Osteocyte (in vitro differentiated cells): Measurements from ENCODE around the gene EFCAB11. TPM values are rescaled to one million over a fixed set of nuclear protein-coding genes. Genes with fewer than 3 reads are reported as not detected.
"Not testable (repeated sequence)": the region's sequence is repeated elsewhere in the genome, so short reads cannot be mapped to it uniquely, and the experiment has no call there.

Source experiments
- DNase-seq: peaks from one replicate; pipeline ENCODE4 v3.0.0; 2021; ENCODE audit warnings: mixed read lengths; ENCODE audit not compliant: unreplicated experiment; ENCODE audit errors: extremely low spot score
- H3K27ac Mint-ChIP-seq: one replicate; pipeline ENCODE4 v1.8.0; 2021; ENCODE audit warnings: mild to moderate bottlenecking, mixed read lengths; ENCODE audit not compliant: unreplicated experiment
- H3K27me3 Mint-ChIP-seq: one replicate; pipeline ENCODE4 v1.8.0; 2021; ENCODE audit warnings: mixed read lengths; ENCODE audit not compliant: unreplicated experiment
- H3K36me3 Mint-ChIP-seq: one replicate; pipeline ENCODE4 v1.8.0; 2021; ENCODE audit warnings: mixed read lengths; ENCODE audit not compliant: unreplicated experiment
- H3K4me1 Mint-ChIP-seq: one replicate; pipeline ENCODE4 v1.8.0; 2021; ENCODE audit warnings: mixed read lengths; ENCODE audit not compliant: unreplicated experiment
- H3K4me3 Mint-ChIP-seq: one replicate; pipeline ENCODE4 v1.8.0; 2021; ENCODE audit warnings: mild to moderate bottlenecking, moderate library complexity, mixed read lengths; ENCODE audit not compliant: unreplicated experiment
- H3K9me3 Mint-ChIP-seq: one replicate; pipeline ENCODE4 v1.8.0; 2021; ENCODE audit warnings: mixed read lengths; ENCODE audit not compliant: unreplicated experiment
- total RNA-seq: library from RNA; stranded (reverse); gene quantifications from 2 replicates; pipeline ENCODE4 v1.2.1, GENCODE V29; 2021
- TF ChIP-seq, protein P1 (sequence below): fragments of 200-600 bp; sonication (generic); IDR thresholded peaks from 2 replicates; pipeline ENCODE4 v1.5.0; 2021; ENCODE audit warnings: antibody characterized with exemption, mild to moderate bottlenecking, moderate library complexity

EFCAB11 gene
- total RNA-seq, 1 donor from 2014 or later: 8.7 TPM

DNA sequence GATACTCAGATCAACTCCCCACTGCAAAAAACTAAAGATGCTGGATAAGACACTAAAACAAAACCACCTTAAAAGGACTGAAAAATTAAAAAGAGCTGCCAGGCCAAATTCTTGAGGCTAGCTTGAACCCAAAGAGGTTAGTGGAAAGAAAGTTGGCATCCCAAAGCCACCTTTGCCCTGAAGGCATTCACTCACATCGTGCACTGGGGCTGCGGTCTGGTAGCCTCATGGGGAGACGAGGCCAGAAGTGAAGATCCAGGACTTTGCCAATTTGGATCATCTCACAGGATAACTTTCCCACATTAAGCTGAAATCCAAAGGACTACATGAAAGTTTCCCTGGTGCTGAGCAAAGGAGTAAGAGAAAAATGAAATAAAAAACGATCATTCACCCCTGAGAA, 63.9 kb downstream of the EFCAB11 start:
- DNase-seq: no peak
- H3K36me3 Mint-ChIP-seq: peaks cover 8% of the 10 kb centered on the region
- H3K27ac Mint-ChIP-seq: no peak overlapping the region
- TF ChIP-seq, protein P1, sequence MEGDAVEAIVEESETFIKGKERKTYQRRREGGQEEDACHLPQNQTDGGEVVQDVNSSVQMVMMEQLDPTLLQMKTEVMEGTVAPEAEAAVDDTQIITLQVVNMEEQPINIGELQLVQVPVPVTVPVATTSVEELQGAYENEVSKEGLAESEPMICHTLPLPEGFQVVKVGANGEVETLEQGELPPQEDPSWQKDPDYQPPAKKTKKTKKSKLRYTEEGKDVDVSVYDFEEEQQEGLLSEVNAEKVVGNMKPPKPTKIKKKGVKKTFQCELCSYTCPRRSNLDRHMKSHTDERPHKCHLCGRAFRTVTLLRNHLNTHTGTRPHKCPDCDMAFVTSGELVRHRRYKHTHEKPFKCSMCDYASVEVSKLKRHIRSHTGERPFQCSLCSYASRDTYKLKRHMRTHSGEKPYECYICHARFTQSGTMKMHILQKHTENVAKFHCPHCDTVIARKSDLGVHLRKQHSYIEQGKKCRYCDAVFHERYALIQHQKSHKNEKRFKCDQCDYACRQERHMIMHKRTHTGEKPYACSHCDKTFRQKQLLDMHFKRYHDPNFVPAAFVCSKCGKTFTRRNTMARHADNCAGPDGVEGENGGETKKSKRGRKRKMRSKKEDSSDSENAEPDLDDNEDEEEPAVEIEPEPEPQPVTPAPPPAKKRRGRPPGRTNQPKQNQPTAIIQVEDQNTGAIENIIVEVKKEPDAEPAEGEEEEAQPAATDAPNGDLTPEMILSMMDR: no peak
- no peaks in the 10 kb centered on the region for H3K27me3 Mint-ChIP-seq
- no peak overlapping the region for H3K4me3 Mint-ChIP-seq
- peaks cover 9% of the 10 kb centered on the region for H3K9me3 Mint-ChIP-seq
- peaks cover 1% of the 10 kb centered on the region for H3K4me1 Mint-ChIP-seq

DNA sequence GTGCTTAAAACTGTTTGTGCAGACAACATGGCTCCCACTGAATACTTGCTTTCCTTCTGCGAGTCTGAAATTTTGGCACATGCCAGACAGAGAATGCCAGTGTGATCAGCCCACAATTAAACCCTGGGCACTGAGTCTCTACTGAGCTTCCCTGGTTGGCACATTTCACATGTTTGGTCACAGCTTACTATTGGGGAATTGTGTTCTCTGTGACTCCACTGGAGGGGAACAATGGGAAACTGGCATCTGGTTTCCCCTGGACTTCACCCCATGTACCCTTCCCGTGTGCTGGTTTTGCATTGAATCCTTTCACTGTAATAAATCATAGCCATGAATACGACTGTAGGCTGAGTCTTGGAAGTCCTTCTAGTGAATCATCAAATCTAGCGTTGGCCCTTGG, 64.9 kb downstream of the EFCAB11 start:
- H3K4me3 Mint-ChIP-seq: no peak overlapping the region
- peaks cover 8% of the 10 kb centered on the region for H3K9me3 Mint-ChIP-seq
- no peaks in the 10 kb centered on the region for H3K27me3 Mint-ChIP-seq
- peaks cover 8% of the 10 kb centered on the region for H3K36me3 Mint-ChIP-seq
- TF ChIP-seq, protein P1: no peak
- no peak overlapping the region for H3K27ac Mint-ChIP-seq
- DNase-seq: no peak
- peaks cover 1% of the 10 kb centered on the region for H3K4me1 Mint-ChIP-seq

DNA sequence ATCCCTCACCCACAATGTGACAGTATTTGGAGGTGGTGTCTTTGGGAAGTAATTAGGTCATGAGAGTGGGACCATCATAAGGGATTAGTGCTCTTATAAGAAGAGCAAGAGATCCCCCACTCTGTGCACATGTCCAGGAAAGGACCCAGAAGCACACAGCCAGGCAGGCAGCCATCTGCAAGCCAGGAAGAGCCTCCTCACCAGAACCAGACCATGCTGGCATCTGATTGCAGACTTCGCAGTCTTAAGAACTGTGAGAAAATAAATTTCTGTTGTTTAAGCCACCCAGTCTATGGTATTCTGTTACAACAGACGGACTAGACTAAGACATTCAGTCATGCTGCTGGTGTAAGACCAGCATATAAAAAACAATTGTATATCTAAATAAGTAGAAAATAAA, 69.8 kb downstream of the EFCAB11 start:
- Mint-ChIP-seq H3K27ac (no peak overlapping the region), H3K4me1 (no peaks in the 10 kb centered on the region), H3K9me3 (no peaks in the 10 kb centered on the region), H3K4me3 (no peak overlapping the region), H3K36me3 (no peaks in the 10 kb centered on the region), H3K27me3 (no peaks in the 10 kb centered on the region)
- no peak for DNase-seq
- TF ChIP-seq, protein P1: no peak

DNA sequence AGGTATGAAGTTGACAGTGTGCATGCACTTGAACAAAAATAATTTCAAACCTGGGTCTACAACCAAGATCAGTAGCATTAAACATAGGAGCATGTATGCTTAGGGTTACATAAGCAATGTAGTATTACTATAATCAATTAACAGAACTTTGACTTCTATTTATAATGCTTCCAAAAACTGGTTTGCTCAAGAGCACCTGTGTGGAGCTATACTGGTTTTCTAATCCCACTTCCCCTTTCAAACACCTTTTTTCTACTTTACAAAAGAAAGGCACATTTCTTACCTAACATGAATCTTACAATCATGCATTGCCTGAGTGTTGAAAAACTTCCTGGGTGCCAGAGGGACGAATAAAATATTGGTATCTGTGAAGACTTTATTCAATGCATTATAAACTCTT, 72.7 kb downstream of the EFCAB11 start:
- no peak overlapping the region for H3K4me3 Mint-ChIP-seq
- H3K27me3 Mint-ChIP-seq: no peaks in the 10 kb centered on the region

DNA sequence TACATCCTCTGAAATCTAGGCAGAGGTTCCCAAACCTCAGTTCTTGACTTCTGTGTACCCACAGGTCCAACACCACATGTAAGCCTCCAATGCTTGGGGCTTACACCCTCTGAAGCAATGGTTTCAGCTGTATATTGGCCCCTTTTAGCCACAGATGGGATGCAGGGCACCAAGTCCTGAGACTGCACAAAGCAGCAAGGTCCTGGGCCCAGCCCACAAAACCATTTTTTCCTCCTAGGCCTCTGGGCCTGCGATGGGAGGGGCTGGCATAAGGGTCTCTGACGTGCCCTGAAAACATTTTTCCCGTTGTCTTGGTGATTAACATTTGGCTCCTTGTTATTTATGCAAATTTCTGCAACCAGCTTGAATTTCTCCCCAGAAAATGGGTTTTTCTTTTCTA, 80.4 kb downstream of the EFCAB11 start:
- H3K9me3 Mint-ChIP-seq, H3K27me3 Mint-ChIP-seq, DNase-seq, H3K4me1 Mint-ChIP-seq, H3K4me3 Mint-ChIP-seq, H3K27ac Mint-ChIP-seq, H3K36me3 Mint-ChIP-seq: not testable (repeated sequence)

More for the DNA sequence above, 72.7 kb downstream of the EFCAB11 start:
- no peak for DNase-seq
- H3K4me1 Mint-ChIP-seq: no peaks in the 10 kb centered on the region
- H3K36me3 Mint-ChIP-seq: no peaks in the 10 kb centered on the region
- H3K9me3 Mint-ChIP-seq: no peaks in the 10 kb centered on the region
- no peak overlapping the region for H3K27ac Mint-ChIP-seq
- TF ChIP-seq, protein P1: no peak

DNA sequence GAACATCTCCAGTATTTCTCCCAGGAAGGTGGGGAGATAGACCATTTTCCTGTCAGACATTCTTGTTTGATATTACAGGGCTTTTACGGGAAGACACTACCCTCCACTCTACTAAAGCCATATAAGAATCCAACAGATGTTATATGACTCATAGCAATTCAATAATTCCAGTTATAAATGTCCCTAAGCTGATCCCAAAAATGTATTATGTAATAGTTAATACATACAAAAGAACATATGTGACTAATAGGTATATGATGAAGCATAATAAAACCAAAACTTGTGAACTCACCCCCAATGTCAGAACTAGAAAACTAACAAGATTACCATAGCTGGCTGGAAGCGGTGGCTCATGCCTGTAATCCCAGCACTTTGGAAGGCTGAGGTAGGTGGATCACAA, 84.2 kb downstream of the EFCAB11 start:
- TF ChIP-seq, protein P1: no peak
- H3K36me3 Mint-ChIP-seq: peaks cover 2% of the 10 kb centered on the region
- peaks cover 7% of the 10 kb centered on the region for H3K4me1 Mint-ChIP-seq
- no peak for DNase-seq
- H3K9me3 Mint-ChIP-seq: no peaks in the 10 kb centered on the region
- H3K27ac Mint-ChIP-seq: no peak overlapping the region
- no peak overlapping the region for H3K4me3 Mint-ChIP-seq
- H3K27me3 Mint-ChIP-seq: no peaks in the 10 kb centered on the region
